ENCODE data around the gene MTRR. TPM values are rescaled to one million over a fixed set of nuclear protein-coding genes. Genes with fewer than 3 reads are reported as not detected.
"Not testable (repeated sequence)": the region's sequence is repeated elsewhere in the genome, so short reads cannot be mapped to it uniquely, and the experiment has no call there.

The MTRR gene
- total and polyA plus RNA-seq, 2 experiments from 2014 or later: 24.8 to 28.0 TPM

- no peak overlapping the region for H3K27ac ChIP-seq
- H2AFZ ChIP-seq: no peak overlapping the region
- H4K20me1 ChIP-seq (ENCODE audit: insufficient read depth, poor library complexity, severe bottlenecking): no peaks in the 10 kb centered on the region
- H3K4me3 ChIP-seq: no peak overlapping the region
- TF ChIP-seq CTCF (IDR thresholded peaks at IDR 0.05; ENCODE audit: poor library complexity) (no peak), EZH2 (IDR thresholded peaks at IDR 0.05; ENCODE audit: borderline replicate concordance) (no peak), EZH2phosphoT487 (IDR thresholded peaks at IDR 0.05; ENCODE audit: low read depth, severe bottlenecking, unreplicated experiment) (no peak)
- no peaks in the 10 kb centered on the region for H3K36me3 ChIP-seq (replicated peaks; ENCODE audit: insufficient read depth, low read depth)
- no peaks in the 10 kb centered on the region for H3K27me3 ChIP-seq
- H3K79me2 ChIP-seq: no peaks in the 10 kb centered on the region
- no peak for DNase-seq (ENCODE audit: low spot score)
- H3K4me2 ChIP-seq: no peak overlapping the region
- WGBS (ENCODE audit: low lambda C conversion rate, missing lambda C conversion rate): 97% methylated on average over 2 of the region's 2 CpGs
- no peaks in the 10 kb centered on the region for H3K9me2 ChIP-seq (replicated peaks; ENCODE audit: insufficient read depth)
- H3K9me3 ChIP-seq (ENCODE audit: low read depth): no peaks in the 10 kb centered on the region
- H3K4me1 ChIP-seq (ENCODE audit: insufficient read depth): no peaks in the 10 kb centered on the region
Measured at GRCh38 chr5:7910738-7911428, 41.9 kb downstream of the MTRR start.

- H3K27me3 ChIP-seq; H4K20me1 ChIP-seq (ENCODE audit: insufficient read depth, poor library complexity, severe bottlenecking); H3K4me2 ChIP-seq; H3K79me2 ChIP-seq; H3K27ac ChIP-seq; DNase-seq (ENCODE audit: low spot score); H3K9me2 ChIP-seq (replicated peaks; ENCODE audit: insufficient read depth); H3K36me3 ChIP-seq (replicated peaks; ENCODE audit: insufficient read depth, low read depth); H2AFZ ChIP-seq; H3K4me3 ChIP-seq; H3K9me3 ChIP-seq (ENCODE audit: low read depth); H3K4me1 ChIP-seq (ENCODE audit: insufficient read depth): not testable (repeated sequence)
- 95% methylated on average over 3 of the region's 3 CpGs for WGBS (ENCODE audit: low lambda C conversion rate, missing lambda C conversion rate)
Measured at GRCh38 chr5:7911429-7911771, 42.5 kb downstream of the MTRR start.

GRCh38 chr5:7916171-7916804 is 47.3 kb downstream of the MTRR start:
- Histone ChIP-seq H4K20me1 (ENCODE audit: insufficient read depth, poor library complexity, severe bottlenecking) (no peaks in the 10 kb centered on the region), H3K27me3 (no peaks in the 10 kb centered on the region), H3K4me3 (no peak overlapping the region), H3K27ac (no peak overlapping the region), H3K9me2 (replicated peaks; ENCODE audit: insufficient read depth) (no peaks in the 10 kb centered on the region), H3K4me2 (no peak overlapping the region), H3K36me3 (replicated peaks; ENCODE audit: insufficient read depth, low read depth) (no peaks in the 10 kb centered on the region), H3K4me1 (ENCODE audit: insufficient read depth) (no peaks in the 10 kb centered on the region), H3K9me3 (ENCODE audit: low read depth) (peaks cover 3% of the 10 kb centered on the region), H3K79me2 (no peaks in the 10 kb centered on the region), H2AFZ (no peak overlapping the region)
- no peak for TF ChIP-seq EZH2phosphoT487 (IDR thresholded peaks at IDR 0.05; ENCODE audit: low read depth, severe bottlenecking, unreplicated experiment)
- no peak for TF ChIP-seq CTCF (IDR thresholded peaks at IDR 0.05; ENCODE audit: poor library complexity)
- TF ChIP-seq EZH2 (IDR thresholded peaks at IDR 0.05; ENCODE audit: borderline replicate concordance): no peak
- no peak for DNase-seq (ENCODE audit: low spot score)
- 65% methylated on average over 6 of the region's 6 CpGs for WGBS (ENCODE audit: low lambda C conversion rate, missing lambda C conversion rate)

Measured in hepatocyte (in vitro differentiated cells).